ENCODE data around the gene GFER.

Gene GFER

GRCh38 chr16:1982013-1982433 is 2.0 kb upstream of the GFER start:
- H3K27ac Mint-ChIP-seq (ENCODE audit: low read depth), result no peak overlapping the region
- no peaks in the 10 kb centered on the region for H3K9me3 Mint-ChIP-seq
- H3K36me3 Mint-ChIP-seq (ENCODE audit: insufficient read depth), result peaks cover 27% of the 10 kb centered on the region
- peaks cover 14% of the 10 kb centered on the region for H3K27me3 Mint-ChIP-seq
- peaks cover 12% of the 10 kb centered on the region for H3K4me1 Mint-ChIP-seq
- DNase-seq (ENCODE audit: low spot score in 2 of 2) (no peak), ATAC-seq (replicated peaks; ENCODE audit: extremely low read depth, poor library complexity, severe bottlenecking) (no peak)
- H3K4me3 Mint-ChIP-seq, result peak overlapping the region; percentile 72

GRCh38 chr16:1982991-1983543 is 926 bp upstream of the GFER start:
- Mint-ChIP-seq H3K4me1 (peaks cover 12% of the 10 kb centered on the region), H3K9me3 (no peaks in the 10 kb centered on the region), H3K4me3 (peak overlapping the region; percentile 72), H3K27ac (ENCODE audit: low read depth) (no peak overlapping the region), H3K36me3 (ENCODE audit: insufficient read depth) (peaks cover 27% of the 10 kb centered on the region), H3K27me3 (peaks cover 14% of the 10 kb centered on the region)
- ATAC-seq (replicated peaks; ENCODE audit: extremely low read depth, poor library complexity, severe bottlenecking), result no peak
- no peak for DNase-seq (ENCODE audit: low spot score in 2 of 2)

- peak; percentile 43 for ATAC-seq (replicated peaks; ENCODE audit: extremely low read depth, poor library complexity, severe bottlenecking)
- Mint-ChIP-seq H3K9me3 (no peaks in the 10 kb centered on the region), H3K4me3 (peak overlapping the region; percentile 72), H3K27ac (ENCODE audit: low read depth) (no peak overlapping the region), H3K27me3 (peaks cover 28% of the 10 kb centered on the region), H3K4me1 (peaks cover 12% of the 10 kb centered on the region), H3K36me3 (ENCODE audit: insufficient read depth) (peaks cover 21% of the 10 kb centered on the region)
- DNase-seq (ENCODE audit: low spot score in 2 of 2), result no peak
Measured at GRCh38 chr16:1984347-1985225, 593 bp downstream of the GFER start.

GRCh38 chr16:1985466-1986150 is 1.6 kb downstream of the GFER start:
- peak overlapping the region; percentile 72 for H3K4me3 Mint-ChIP-seq
- peaks cover 21% of the 10 kb centered on the region for H3K36me3 Mint-ChIP-seq (ENCODE audit: insufficient read depth)
- H3K4me1 Mint-ChIP-seq, result peaks cover 15% of the 10 kb centered on the region
- no peak overlapping the region for H3K27ac Mint-ChIP-seq (ENCODE audit: low read depth)
- H3K9me3 Mint-ChIP-seq, result no peaks in the 10 kb centered on the region
- H3K27me3 Mint-ChIP-seq, result peaks cover 28% of the 10 kb centered on the region
- ATAC-seq (replicated peaks; ENCODE audit: extremely low read depth, poor library complexity, severe bottlenecking) (no peak), DNase-seq (ENCODE audit: low spot score in 2 of 2) (no peak)

GRCh38 chr16:1987198-1987597 is 3.2 kb downstream of the GFER start:
- Mint-ChIP-seq H3K9me3 (no peaks in the 10 kb centered on the region), H3K27ac (ENCODE audit: low read depth) (no peak overlapping the region), H3K36me3 (ENCODE audit: insufficient read depth) (peaks cover 21% of the 10 kb centered on the region), H3K4me3 (no peak overlapping the region), H3K4me1 (peaks cover 25% of the 10 kb centered on the region), H3K27me3 (peaks cover 24% of the 10 kb centered on the region)
- no peak for ATAC-seq (replicated peaks; ENCODE audit: extremely low read depth, poor library complexity, severe bottlenecking)
- no peak for DNase-seq (ENCODE audit: low spot score in 2 of 2)

- no peak for DNase-seq (ENCODE audit: low spot score in 2 of 2)
Measured at GRCh38 chr16:1989209-1990100, 5.5 kb downstream of the GFER start, which contains the start of gene SYNGR3. Gene SYNGR3, plus strand, starts transcription at chr16:1989970. Its CDS starts 133 bp downstream, at chr16:1990103.

GRCh38 chr16:1990101-1990350 is 6.0 kb downstream of the GFER start:
- H3K4me1 Mint-ChIP-seq, result peaks cover 15% of the 10 kb centered on the region
- peak overlapping the region; percentile 67 for H3K4me3 Mint-ChIP-seq
- no peak for DNase-seq (ENCODE audit: low spot score in 2 of 2)
- no peak for ATAC-seq (replicated peaks; ENCODE audit: extremely low read depth, poor library complexity, severe bottlenecking)
- H3K27ac Mint-ChIP-seq (ENCODE audit: low read depth), result no peak overlapping the region
- H3K9me3 Mint-ChIP-seq, result no peaks in the 10 kb centered on the region
- H3K27me3 Mint-ChIP-seq, result peaks cover 14% of the 10 kb centered on the region
- H3K36me3 Mint-ChIP-seq (ENCODE audit: insufficient read depth), result peaks cover 18% of the 10 kb centered on the region

More at GRCh38 chr16:1989209-1990100, 5.5 kb downstream of the GFER start, which contains the start of gene SYNGR3:
- Mint-ChIP-seq H3K4me1 (peaks cover 20% of the 10 kb centered on the region), H3K27me3 (peaks cover 14% of the 10 kb centered on the region), H3K9me3 (no peaks in the 10 kb centered on the region), H3K27ac (ENCODE audit: low read depth) (peak within 1 kb of the TSS; percentile 73), H3K36me3 (ENCODE audit: insufficient read depth) (peaks cover 22% of the 10 kb centered on the region), H3K4me3 (peak within 1 kb of the TSS; percentile 67)
- no peak for ATAC-seq (replicated peaks; ENCODE audit: extremely low read depth, poor library complexity, severe bottlenecking)

GRCh38 chr16:1990351-1991134 is 6.5 kb downstream of the GFER start:
- no peak for DNase-seq (ENCODE audit: low spot score in 2 of 2)
- H3K27ac Mint-ChIP-seq (ENCODE audit: low read depth), result peak overlapping the region; percentile 73
- H3K4me1 Mint-ChIP-seq, result peaks cover 14% of the 10 kb centered on the region
- peaks cover 18% of the 10 kb centered on the region for H3K36me3 Mint-ChIP-seq (ENCODE audit: insufficient read depth)
- no peaks in the 10 kb centered on the region for H3K9me3 Mint-ChIP-seq
- peak overlapping the region; percentile 67 for H3K4me3 Mint-ChIP-seq
- H3K27me3 Mint-ChIP-seq, result peaks cover 14% of the 10 kb centered on the region
- no peak for ATAC-seq (replicated peaks; ENCODE audit: extremely low read depth, poor library complexity, severe bottlenecking)

GRCh38 chr16:1991135-1991551 is 7.2 kb downstream of the GFER start:
- peak overlapping the region; percentile 73 for H3K27ac Mint-ChIP-seq (ENCODE audit: low read depth)
- H3K27me3 Mint-ChIP-seq, result peaks cover 14% of the 10 kb centered on the region
- peak overlapping the region; percentile 67 for H3K4me3 Mint-ChIP-seq
- peaks cover 14% of the 10 kb centered on the region for H3K4me1 Mint-ChIP-seq
- H3K36me3 Mint-ChIP-seq (ENCODE audit: insufficient read depth), result peaks cover 16% of the 10 kb centered on the region
- peak in 1 of 2 donors; percentile 45 for DNase-seq (ENCODE audit: low spot score in 2 of 2)
- H3K9me3 Mint-ChIP-seq, result no peaks in the 10 kb centered on the region
- peak; percentile 63 for ATAC-seq (replicated peaks; ENCODE audit: extremely low read depth, poor library complexity, severe bottlenecking)

- ATAC-seq (replicated peaks; ENCODE audit: extremely low read depth, poor library complexity, severe bottlenecking) (no peak), DNase-seq (ENCODE audit: low spot score in 2 of 2) (no peak)
- Mint-ChIP-seq H3K36me3 (ENCODE audit: insufficient read depth) (peaks cover 12% of the 10 kb centered on the region), H3K4me3 (peak overlapping the region; percentile 67), H3K27ac (ENCODE audit: low read depth) (peak overlapping the region; percentile 73), H3K9me3 (no peaks in the 10 kb centered on the region), H3K27me3 (peaks cover 14% of the 10 kb centered on the region), H3K4me1 (peaks cover 14% of the 10 kb centered on the region)
Measured at GRCh38 chr16:1991588-1991947, 7.6 kb downstream of the GFER start.

- peak overlapping the region; percentile 67 for H3K4me3 Mint-ChIP-seq
- H3K27ac Mint-ChIP-seq (ENCODE audit: low read depth), result peak overlapping the region; percentile 73
- ATAC-seq (replicated peaks; ENCODE audit: extremely low read depth, poor library complexity, severe bottlenecking) (peak; percentile 63), DNase-seq (ENCODE audit: low spot score in 2 of 2) (peak; percentile 90 to 91)
- peaks cover 12% of the 10 kb centered on the region for H3K36me3 Mint-ChIP-seq (ENCODE audit: insufficient read depth)
- peaks cover 14% of the 10 kb centered on the region for H3K27me3 Mint-ChIP-seq
- no peaks in the 10 kb centered on the region for H3K9me3 Mint-ChIP-seq
- H3K4me1 Mint-ChIP-seq, result peaks cover 14% of the 10 kb centered on the region
Measured at GRCh38 chr16:1991948-1992703, 8.1 kb downstream of the GFER start.

Measured in central memory CD8-positive, alpha-beta T cell (primary cell).